GM23338 (cell line): ENCODE data around the gene FGF5. TPM values are rescaled to one million over a fixed set of nuclear protein-coding genes. Genes with fewer than 3 reads are reported as not detected.

ENCODE experiments used
- ATAC-seq: fragments of 200-7000 bp; cut with Tn5 transposase; 3 replicates; pipeline ENCODE4 v1.9.1; 2020
- DNase-seq: peaks from one replicate; pipeline ENCODE4 v3.0.0-alpha.2; 2015; ENCODE audit warnings: low spot score
- H2AFZ ChIP-seq: fragments of 200-600 bp; sonication (generic); 2 replicates; pipeline ENCODE4 v1.8.0; 2016; ENCODE audit warnings: antibody characterized with exemption, mild to moderate bottlenecking, moderate library complexity
- H3F3A ChIP-seq: fragments of 200-600 bp; sonication (generic); replicated peaks from 2 replicates; pipeline ENCODE4 v1.8.0; 2017; ENCODE audit warnings: antibody characterized with exemption, mixed run types, low read depth
- H3K27ac ChIP-seq: fragments of 200-600 bp; sonication (generic); 2 replicates; pipeline ENCODE4 v1.6.1; 2016; ENCODE audit warnings: low read depth
- H3K27me3 ChIP-seq: fragments of 200-600 bp; sonication (generic); 2 replicates; pipeline ENCODE4 v1.8.0; 2016; ENCODE audit warnings: mild to moderate bottlenecking, mixed run types, moderate library complexity; ENCODE audit not compliant: insufficient read depth
- H3K36me3 ChIP-seq: fragments of 200-600 bp; sonication (generic); 2 replicates; pipeline ENCODE4 v1.8.0; 2016; ENCODE audit warnings: mild to moderate bottlenecking; ENCODE audit not compliant: insufficient read depth
- H3K4me1 ChIP-seq: fragments of 200-600 bp; sonication (generic); 2 replicates; pipeline ENCODE4 v1.8.0; 2016; ENCODE audit warnings: mild to moderate bottlenecking, moderate library complexity; ENCODE audit not compliant: insufficient read depth
- H3K4me2 ChIP-seq: fragments of 200-600 bp; sonication (generic); 2 replicates; pipeline ENCODE4 v1.7.1; 2017; ENCODE audit warnings: mixed run types
- H3K4me3 ChIP-seq: fragments of 200-600 bp; sonication (generic); 2 replicates; pipeline ENCODE4 v1.6.1; 2016; ENCODE audit warnings: mixed run types
- H3K79me2 ChIP-seq: fragments of 200-600 bp; sonication (generic); replicated peaks from 2 replicates; pipeline ENCODE4 v1.8.0; 2017; ENCODE audit warnings: mild to moderate bottlenecking; ENCODE audit not compliant: insufficient read depth
- H3K9me2 ChIP-seq: fragments of 200-600 bp; sonication (generic); 2 replicates; pipeline ENCODE4 v1.8.0; 2017; ENCODE audit not compliant: insufficient read depth
- H4K20me1 ChIP-seq: fragments of 200-600 bp; sonication (generic); replicated peaks from 2 replicates; pipeline ENCODE4 v1.8.0; 2017; ENCODE audit warnings: mild to moderate bottlenecking; ENCODE audit not compliant: insufficient read depth
- H3K27ac Mint-ChIP-seq: 2 replicates; pipeline ENCODE4 v1.8.0; 2020; ENCODE audit warnings: inconsistent platforms, mild to moderate bottlenecking, moderate library complexity, mixed read lengths
- H3K27me3 Mint-ChIP-seq: 3 replicates; pipeline ENCODE4 v1.8.0; 2022; ENCODE audit warnings: low read depth, mild to moderate bottlenecking, moderate library complexity, mixed read lengths, inconsistent platforms; ENCODE audit not compliant: insufficient read depth, poor library complexity
- H3K36me3 Mint-ChIP-seq: 3 replicates; pipeline ENCODE4 v1.8.0; 2021; ENCODE audit warnings: low read depth, mild to moderate bottlenecking, inconsistent platforms, moderate library complexity, mixed read lengths
- H3K4me1 Mint-ChIP-seq: 3 replicates; pipeline ENCODE4 v1.8.0; 2020; ENCODE audit warnings: mild to moderate bottlenecking, inconsistent platforms, mixed read lengths
- H3K4me3 Mint-ChIP-seq: 3 replicates; pipeline ENCODE4 v1.8.0; 2021; ENCODE audit warnings: moderate library complexity, mild to moderate bottlenecking, inconsistent platforms, mixed read lengths
- H3K9me3 Mint-ChIP-seq: 3 replicates; pipeline ENCODE4 v1.8.0; 2020; ENCODE audit warnings: moderate library complexity, mild to moderate bottlenecking, inconsistent platforms, mixed read lengths
- CREB1 ChIP-seq: fragments of 250-450 bp; sonication (Bioruptor Pico); IDR thresholded peaks from 2 replicates; pipeline ENCODE4 v1.5.0; 2020; ENCODE audit warnings: low read depth, mild to moderate bottlenecking, moderate library complexity
- ETS1 ChIP-seq: IDR thresholded peaks from 2 replicates; pipeline ENCODE4 v1.6.1; 2016; ENCODE audit warnings: antibody characterized with exemption
- EZH2 ChIP-seq: fragments of 200-600 bp; sonication (generic); IDR thresholded peaks from one replicate; pipeline ENCODE4 v1.8.0; 2017; ENCODE audit warnings: antibody characterized with exemption, mild to moderate bottlenecking, low read depth; ENCODE audit not compliant: unreplicated experiment
- EZH2phosphoT487 ChIP-seq: fragments of 200-600 bp; sonication (generic); IDR thresholded peaks from one replicate; pipeline ENCODE4 v1.8.1; 2018; ENCODE audit warnings: antibody characterized with exemption; ENCODE audit not compliant: unreplicated experiment
- JUNB ChIP-seq: IDR thresholded peaks from one replicate; pipeline ENCODE4 v1.6.1; 2016; ENCODE audit warnings: antibody characterized with exemption; ENCODE audit not compliant: unreplicated experiment
- NANOG ChIP-seq: IDR thresholded peaks from 2 replicates; pipeline ENCODE4 v1.6.1; 2016; ENCODE audit warnings: antibody characterized with exemption, borderline replicate concordance
- POLR2AphosphoS5 ChIP-seq: IDR thresholded peaks from 2 replicates; pipeline ENCODE4 v1.6.1; 2016; ENCODE audit warnings: antibody characterized with exemption, low read depth
- ZNF114 ChIP-seq: fragments of 250-450 bp; sonication (Bioruptor Pico); IDR thresholded peaks from 2 replicates; pipeline ENCODE4 v1.5.0; 2020; ENCODE audit warnings: mild to moderate bottlenecking, moderate library complexity
- ZNF331 ChIP-seq: fragments of 250-450 bp; sonication (Bioruptor Pico); IDR thresholded peaks from 2 replicates; pipeline ENCODE4 v1.5.0; 2020; ENCODE audit warnings: low read depth, mild to moderate bottlenecking, moderate library complexity
- polyA plus RNA-seq: library from polyadenylated mRNA; unstranded; fragments of >200 nt; fragmentation: Nextera tagmentation; extraction: Ambion mirVana; gene quantifications from 2 replicates; pipeline ENCODE4 v1.2.1, GENCODE V29; 2016
- total RNA-seq: library from RNA; depleted of rRNA; stranded (reverse); fragments of >200 nt; shearing (Covaris generic); gene quantifications from 2 replicates; pipeline ENCODE4 v1.2.3, GENCODE V29; 2014
- TF ChIP-seq, protein P1 (sequence below): IDR thresholded peaks from one replicate; pipeline ENCODE4 v1.6.1; 2018; ENCODE audit warnings: antibody characterized with exemption; ENCODE audit not compliant: unreplicated experiment
- TF ChIP-seq, protein P2 (sequence below): fragments of 250-450 bp; sonication (Bioruptor Pico); IDR thresholded peaks from 2 replicates; pipeline ENCODE4 v1.5.0; 2020; ENCODE audit warnings: mild to moderate bottlenecking, moderate library complexity

Gene FGF5
- total and polyA plus RNA-seq, 2 experiments from 2014 or later: not detected

GRCh38 chr4:80302616-80303223 is 36.3 kb downstream of the FGF5 start:
- Histone ChIP-seq H3K27me3 (no peaks in the 10 kb centered on the region), H2AFZ (no peak overlapping the region), H3K79me2 (no peaks in the 10 kb centered on the region), H3K27ac (no peak overlapping the region), H3K4me1 (peaks cover 19% of the 10 kb centered on the region), H3K4me3 (no peak overlapping the region), H4K20me1 (no peaks in the 10 kb centered on the region), H3K36me3 (no peaks in the 10 kb centered on the region), H3K4me2 (no peak overlapping the region), H3F3A (no peaks in the 10 kb centered on the region), H3K9me2 (no peaks in the 10 kb centered on the region)
- Mint-ChIP-seq H3K9me3 (peaks cover 13% of the 10 kb centered on the region), H3K27ac (no peak overlapping the region), H3K27me3 (no peaks in the 10 kb centered on the region), H3K4me1 (peaks cover 20% of the 10 kb centered on the region), H3K4me3 (no peak overlapping the region), H3K36me3 (peaks cover 4% of the 10 kb centered on the region; the same call in 1 of the 3 replicates)
- DNase-seq (no peak), ATAC-seq (no peak)
- no peak for TF ChIP-seq ZNF331 (CRISPR knock-in tag)
- TF ChIP-seq, protein P1, sequence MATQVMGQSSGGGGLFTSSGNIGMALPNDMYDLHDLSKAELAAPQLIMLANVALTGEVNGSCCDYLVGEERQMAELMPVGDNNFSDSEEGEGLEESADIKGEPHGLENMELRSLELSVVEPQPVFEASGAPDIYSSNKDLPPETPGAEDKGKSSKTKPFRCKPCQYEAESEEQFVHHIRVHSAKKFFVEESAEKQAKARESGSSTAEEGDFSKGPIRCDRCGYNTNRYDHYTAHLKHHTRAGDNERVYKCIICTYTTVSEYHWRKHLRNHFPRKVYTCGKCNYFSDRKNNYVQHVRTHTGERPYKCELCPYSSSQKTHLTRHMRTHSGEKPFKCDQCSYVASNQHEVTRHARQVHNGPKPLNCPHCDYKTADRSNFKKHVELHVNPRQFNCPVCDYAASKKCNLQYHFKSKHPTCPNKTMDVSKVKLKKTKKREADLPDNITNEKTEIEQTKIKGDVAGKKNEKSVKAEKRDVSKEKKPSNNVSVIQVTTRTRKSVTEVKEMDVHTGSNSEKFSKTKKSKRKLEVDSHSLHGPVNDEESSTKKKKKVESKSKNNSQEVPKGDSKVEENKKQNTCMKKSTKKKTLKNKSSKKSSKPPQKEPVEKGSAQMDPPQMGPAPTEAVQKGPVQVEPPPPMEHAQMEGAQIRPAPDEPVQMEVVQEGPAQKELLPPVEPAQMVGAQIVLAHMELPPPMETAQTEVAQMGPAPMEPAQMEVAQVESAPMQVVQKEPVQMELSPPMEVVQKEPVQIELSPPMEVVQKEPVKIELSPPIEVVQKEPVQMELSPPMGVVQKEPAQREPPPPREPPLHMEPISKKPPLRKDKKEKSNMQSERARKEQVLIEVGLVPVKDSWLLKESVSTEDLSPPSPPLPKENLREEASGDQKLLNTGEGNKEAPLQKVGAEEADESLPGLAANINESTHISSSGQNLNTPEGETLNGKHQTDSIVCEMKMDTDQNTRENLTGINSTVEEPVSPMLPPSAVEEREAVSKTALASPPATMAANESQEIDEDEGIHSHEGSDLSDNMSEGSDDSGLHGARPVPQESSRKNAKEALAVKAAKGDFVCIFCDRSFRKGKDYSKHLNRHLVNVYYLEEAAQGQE: no peak
- no peak for TF ChIP-seq JUNB
- no peak for TF ChIP-seq POLR2AphosphoS5
- TF ChIP-seq NANOG: no peak
- TF ChIP-seq EZH2phosphoT487: no peak

DNA sequence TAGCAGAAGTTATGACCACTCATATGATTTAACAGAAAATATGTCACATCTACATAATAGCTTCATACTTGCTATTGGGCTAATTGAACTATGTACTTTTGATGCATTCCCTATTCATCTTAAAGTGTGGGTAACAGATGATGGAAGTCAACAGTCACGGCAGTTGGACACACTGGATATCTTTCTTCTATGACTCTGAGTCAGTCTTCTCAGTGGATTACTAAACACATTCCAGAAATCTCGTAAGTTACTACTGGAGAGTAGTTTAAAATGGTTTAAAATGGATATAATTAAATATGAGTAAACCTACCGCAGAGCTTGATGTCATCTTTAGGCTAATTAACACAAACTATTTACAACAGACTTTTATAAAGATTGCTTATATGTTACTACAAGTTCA is 39.0 kb downstream of the FGF5 start:
- Mint-ChIP-seq H3K27me3 (peaks cover 6% of the 10 kb centered on the region), H3K36me3 (peaks cover 4% of the 10 kb centered on the region; the same call in 1 of the 3 replicates), H3K9me3 (peaks cover 13% of the 10 kb centered on the region), H3K27ac (no peak overlapping the region), H3K4me1 (peaks cover 41% of the 10 kb centered on the region), H3K4me3 (no peak overlapping the region)
- no peak for ATAC-seq
- Histone ChIP-seq H4K20me1 (no peaks in the 10 kb centered on the region), H3K27me3 (no peaks in the 10 kb centered on the region), H3K79me2 (no peaks in the 10 kb centered on the region), H3K4me1 (peaks cover 35% of the 10 kb centered on the region), H3K4me3 (no peak overlapping the region), H3K9me2 (no peaks in the 10 kb centered on the region), H2AFZ (no peak overlapping the region), H3F3A (no peaks in the 10 kb centered on the region), H3K27ac (no peak overlapping the region), H3K36me3 (no peaks in the 10 kb centered on the region), H3K4me2 (no peak overlapping the region)
- no peak for DNase-seq
- TF ChIP-seq, protein P2, sequence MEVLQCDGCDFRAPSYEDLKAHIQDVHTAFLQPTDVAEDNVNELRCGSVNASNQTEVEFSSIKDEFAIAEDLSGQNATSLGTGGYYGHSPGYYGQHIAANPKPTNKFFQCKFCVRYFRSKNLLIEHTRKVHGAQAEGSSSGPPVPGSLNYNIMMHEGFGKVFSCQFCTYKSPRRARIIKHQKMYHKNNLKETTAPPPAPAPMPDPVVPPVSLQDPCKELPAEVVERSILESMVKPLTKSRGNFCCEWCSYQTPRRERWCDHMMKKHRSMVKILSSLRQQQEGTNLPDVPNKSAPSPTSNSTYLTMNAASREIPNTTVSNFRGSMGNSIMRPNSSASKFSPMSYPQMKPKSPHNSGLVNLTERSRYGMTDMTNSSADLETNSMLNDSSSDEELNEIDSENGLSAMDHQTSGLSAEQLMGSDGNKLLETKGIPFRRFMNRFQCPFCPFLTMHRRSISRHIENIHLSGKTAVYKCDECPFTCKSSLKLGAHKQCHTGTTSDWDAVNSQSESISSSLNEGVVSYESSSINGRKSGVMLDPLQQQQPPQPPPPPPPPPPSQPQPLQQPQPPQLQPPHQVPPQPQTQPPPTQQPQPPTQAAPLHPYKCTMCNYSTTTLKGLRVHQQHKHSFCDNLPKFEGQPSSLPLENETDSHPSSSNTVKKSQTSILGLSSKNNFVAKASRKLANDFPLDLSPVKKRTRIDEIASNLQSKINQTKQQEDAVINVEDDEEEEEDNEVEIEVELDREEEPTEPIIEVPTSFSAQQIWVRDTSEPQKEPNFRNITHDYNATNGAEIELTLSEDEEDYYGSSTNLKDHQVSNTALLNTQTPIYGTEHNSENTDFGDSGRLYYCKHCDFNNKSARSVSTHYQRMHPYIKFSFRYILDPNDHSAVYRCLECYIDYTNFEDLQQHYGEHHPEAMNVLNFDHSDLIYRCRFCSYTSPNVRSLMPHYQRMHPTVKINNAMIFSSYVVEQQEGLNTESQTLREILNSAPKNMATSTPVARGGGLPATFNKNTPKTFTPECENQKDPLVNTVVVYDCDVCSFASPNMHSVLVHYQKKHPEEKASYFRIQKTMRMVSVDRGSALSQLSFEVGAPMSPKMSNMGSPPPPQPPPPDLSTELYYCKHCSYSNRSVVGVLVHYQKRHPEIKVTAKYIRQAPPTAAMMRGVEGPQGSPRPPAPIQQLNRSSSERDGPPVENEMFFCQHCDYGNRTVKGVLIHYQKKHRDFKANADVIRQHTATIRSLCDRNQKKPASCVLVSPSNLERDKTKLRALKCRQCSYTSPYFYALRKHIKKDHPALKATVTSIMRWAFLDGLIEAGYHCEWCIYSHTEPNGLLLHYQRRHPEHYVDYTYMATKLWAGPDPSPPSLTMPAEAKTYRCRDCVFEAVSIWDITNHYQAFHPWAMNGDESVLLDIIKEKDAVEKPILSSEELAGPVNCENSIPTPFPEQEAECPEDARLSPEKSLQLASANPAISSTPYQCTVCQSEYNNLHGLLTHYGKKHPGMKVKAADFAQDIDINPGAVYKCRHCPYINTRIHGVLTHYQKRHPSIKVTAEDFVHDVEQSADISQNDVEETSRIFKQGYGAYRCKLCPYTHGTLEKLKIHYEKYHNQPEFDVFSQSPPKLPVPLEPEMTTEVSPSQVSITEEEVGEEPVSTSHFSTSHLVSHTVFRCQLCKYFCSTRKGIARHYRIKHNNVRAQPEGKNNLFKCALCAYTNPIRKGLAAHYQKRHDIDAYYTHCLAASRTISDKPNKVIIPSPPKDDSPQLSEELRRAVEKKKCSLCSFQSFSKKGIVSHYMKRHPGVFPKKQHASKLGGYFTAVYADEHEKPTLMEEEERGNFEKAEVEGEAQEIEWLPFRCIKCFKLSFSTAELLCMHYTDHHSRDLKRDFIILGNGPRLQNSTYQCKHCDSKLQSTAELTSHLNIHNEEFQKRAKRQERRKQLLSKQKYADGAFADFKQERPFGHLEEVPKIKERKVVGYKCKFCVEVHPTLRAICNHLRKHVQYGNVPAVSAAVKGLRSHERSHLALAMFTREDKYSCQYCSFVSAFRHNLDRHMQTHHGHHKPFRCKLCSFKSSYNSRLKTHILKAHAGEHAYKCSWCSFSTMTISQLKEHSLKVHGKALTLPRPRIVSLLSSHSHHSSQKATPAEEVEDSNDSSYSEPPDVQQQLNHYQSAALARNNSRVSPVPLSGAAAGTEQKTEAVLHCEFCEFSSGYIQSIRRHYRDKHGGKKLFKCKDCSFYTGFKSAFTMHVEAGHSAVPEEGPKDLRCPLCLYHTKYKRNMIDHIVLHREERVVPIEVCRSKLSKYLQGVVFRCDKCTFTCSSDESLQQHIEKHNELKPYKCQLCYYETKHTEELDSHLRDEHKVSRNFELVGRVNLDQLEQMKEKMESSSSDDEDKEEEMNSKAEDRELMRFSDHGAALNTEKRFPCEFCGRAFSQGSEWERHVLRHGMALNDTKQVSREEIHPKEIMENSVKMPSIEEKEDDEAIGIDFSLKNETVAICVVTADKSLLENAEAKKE: no peak
- TF ChIP-seq NANOG: no peak
- TF ChIP-seq ZNF114 (CRISPR knock-in tag): no peak
- no peak for TF ChIP-seq ZNF331 (CRISPR knock-in tag)
- no peak for TF ChIP-seq CREB1 (CRISPR knock-in tag)
- no peak for TF ChIP-seq ETS1
- no peak for TF ChIP-seq JUNB
- TF ChIP-seq EZH2phosphoT487: no peak
- TF ChIP-seq EZH2: no peak
